ENCODE measurements around the gene ATG4D.
"Not testable (repeated sequence)": the region's sequence is repeated elsewhere in the genome, so short reads cannot be mapped to it uniquely, and the experiment has no call there.

Gene ATG4D

DNA sequence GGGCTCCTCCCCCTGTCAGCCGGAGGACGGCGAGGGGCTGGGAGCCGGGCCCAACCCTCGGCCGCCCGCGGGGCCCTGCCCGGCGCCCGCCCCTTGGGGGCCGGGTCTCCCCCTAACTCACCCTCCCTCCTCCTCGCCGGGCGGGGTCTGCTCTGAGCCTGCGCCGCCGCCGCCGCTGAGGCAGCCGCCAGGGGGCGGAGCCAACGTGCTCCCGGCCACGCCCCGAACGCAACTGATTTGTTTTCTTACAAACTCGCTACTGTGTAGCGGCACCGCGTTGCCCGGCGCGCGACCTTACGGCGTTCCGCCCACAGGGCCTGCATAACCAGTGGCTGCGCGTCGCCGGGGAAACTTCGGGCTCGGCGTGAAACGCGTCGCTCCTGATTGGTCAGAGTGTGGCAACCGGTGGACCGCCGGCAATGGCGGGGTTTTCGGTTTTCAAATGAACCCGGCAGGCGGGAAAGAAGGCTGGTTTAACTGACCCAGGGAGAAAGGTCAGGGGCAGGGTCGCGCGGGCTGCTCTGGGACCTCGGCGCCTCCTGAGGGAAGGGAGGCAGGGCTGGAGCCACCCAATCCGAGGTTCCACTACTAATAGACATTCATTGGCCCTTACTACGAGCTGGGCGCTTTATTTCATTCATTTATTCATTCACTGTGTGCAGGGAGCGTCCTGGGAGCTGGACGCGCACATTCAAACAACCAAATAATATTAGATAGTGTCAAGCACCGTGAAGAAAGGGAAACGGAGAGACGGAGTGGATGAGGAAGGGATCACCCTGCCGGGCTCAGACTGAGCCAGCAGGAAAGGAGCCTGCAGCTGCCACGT is 25.3 kb downstream of the ATG4D start, which contains the start of gene CDKN2D:
TSS of gene CDKN2D (minus strand) at position 154 of the 826 bp plus-strand sequence. CDS start 326 bp downstream, outside the sequence.
- Histone ChIP-seq H3K4me3 (peak within 1 kb of the TSS; percentile 91), H3K36me3 (peaks cover 15% of the 10 kb centered on the region), H3K9ac (peak within 1 kb of the TSS; percentile 94), H3K27ac (peak within 1 kb of the TSS; percentile 97), H3K27me3 (no peaks in the 10 kb centered on the region), H4K20me1 (no peaks in the 10 kb centered on the region), H3K4me2 (peak within 1 kb of the TSS; percentile 99), H3K4me1 (peaks cover 60% of the 10 kb centered on the region), H3K9me3 (no peaks in the 10 kb centered on the region)
- no peak for TF ChIP-seq Cebpa-rat (IDR thresholded peaks at IDR 0.05)

DNA sequence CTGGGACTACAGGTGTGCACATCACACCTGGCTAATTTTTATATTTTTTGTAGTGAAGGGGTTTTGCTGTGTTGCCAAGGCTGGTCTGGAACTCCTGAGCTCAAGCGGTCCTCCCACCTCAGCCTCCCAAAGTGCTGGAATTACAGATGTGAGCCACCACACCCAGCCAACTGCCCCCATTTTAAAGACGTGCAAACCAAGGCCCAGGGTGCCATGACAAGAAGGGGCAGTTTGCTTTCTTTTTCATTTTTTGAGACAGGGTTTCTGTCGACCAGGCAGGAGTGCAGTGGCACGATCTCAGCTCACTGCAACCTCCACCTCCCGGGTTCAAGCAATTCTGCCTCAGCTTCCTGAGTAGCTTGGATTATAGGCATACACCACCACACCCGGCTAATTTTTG is 30.1 kb downstream of the ATG4D start:
- not testable (repeated sequence) for H3K27me3 ChIP-seq, H3K4me3 ChIP-seq, H3K36me3 ChIP-seq, H3K9me3 ChIP-seq, H3K4me2 ChIP-seq, H3K9ac ChIP-seq, H3K27ac ChIP-seq, H4K20me1 ChIP-seq
- peaks cover 35% of the 10 kb centered on the region for H3K4me1 ChIP-seq

DNA sequence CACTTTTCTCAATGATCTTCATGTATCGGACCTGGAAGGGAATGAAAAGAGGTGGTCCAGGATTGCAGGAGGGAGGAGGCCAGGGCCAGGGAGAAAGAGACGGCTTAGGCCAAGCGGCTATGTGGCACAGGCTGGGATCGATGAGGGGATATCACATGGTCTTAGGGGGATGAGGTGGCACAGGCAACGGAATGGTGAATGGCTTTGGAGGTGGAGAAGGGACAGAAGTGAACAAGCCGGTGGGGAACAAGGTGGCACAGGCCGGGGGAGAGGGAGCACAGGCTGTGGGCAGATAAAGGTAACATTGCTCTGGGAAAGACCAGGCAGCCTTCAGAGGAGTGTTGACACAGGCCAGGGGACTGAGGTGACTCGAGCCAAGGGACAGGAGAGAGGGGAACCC is 30.8 kb downstream of the ATG4D start:
- no peak for TF ChIP-seq Cebpa-rat (IDR thresholded peaks at IDR 0.05)
- no peak overlapping the region for H3K4me2 ChIP-seq
- no peaks in the 10 kb centered on the region for H4K20me1 ChIP-seq
- no peaks in the 10 kb centered on the region for H3K36me3 ChIP-seq
- H3K9me3 ChIP-seq, result no peaks in the 10 kb centered on the region
- H3K27me3 ChIP-seq, result no peaks in the 10 kb centered on the region
- H3K4me3 ChIP-seq, result no peak overlapping the region
- peaks cover 33% of the 10 kb centered on the region for H3K4me1 ChIP-seq
- no peak overlapping the region; the same call in 1 of the 2 replicates for H3K27ac ChIP-seq
- H3K9ac ChIP-seq, result no peak overlapping the region

DNA sequence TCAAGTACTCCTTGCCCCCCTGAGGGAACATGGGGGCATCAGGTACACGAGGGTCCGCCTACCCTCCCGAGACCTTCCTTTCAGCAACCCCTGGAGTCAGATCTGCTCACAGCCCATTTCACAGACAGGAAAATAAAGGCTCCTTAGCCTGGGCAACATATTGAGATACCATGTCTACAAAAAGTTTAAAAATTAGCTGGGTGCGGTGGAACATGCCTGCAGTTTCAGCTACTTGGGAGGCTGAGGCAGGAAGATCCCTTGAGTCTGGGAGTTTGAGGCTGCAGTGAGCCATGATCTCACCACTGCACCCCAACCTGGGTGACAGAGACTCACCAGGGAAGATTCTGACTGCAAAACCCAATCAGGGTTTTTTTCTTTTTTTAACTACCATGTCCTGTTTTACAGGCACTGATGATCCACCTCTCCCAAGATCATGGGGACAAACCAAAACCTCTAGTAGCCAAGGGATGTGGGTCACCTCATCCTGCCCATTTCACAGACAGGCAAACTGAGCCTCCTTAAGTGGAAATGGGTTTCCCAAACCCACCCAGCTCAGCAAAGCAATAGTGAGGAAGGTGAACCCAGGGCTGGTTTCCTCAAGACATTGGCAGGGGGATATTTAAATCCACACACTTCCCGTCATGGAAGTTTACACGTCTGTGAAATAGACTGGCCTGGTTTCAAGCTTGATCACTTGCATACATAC is 31.5 kb downstream of the ATG4D start:
- Histone ChIP-seq H3K27ac (no peak overlapping the region), H3K9me3 (no peaks in the 10 kb centered on the region), H3K36me3 (no peaks in the 10 kb centered on the region), H3K4me2 (no peak overlapping the region), H3K27me3 (no peaks in the 10 kb centered on the region), H3K4me1 (peaks cover 26% of the 10 kb centered on the region), H3K4me3 (no peak overlapping the region), H4K20me1 (no peaks in the 10 kb centered on the region), H3K9ac (no peak overlapping the region)
- TF ChIP-seq Cebpa-rat (IDR thresholded peaks at IDR 0.05), result no peak

DNA sequence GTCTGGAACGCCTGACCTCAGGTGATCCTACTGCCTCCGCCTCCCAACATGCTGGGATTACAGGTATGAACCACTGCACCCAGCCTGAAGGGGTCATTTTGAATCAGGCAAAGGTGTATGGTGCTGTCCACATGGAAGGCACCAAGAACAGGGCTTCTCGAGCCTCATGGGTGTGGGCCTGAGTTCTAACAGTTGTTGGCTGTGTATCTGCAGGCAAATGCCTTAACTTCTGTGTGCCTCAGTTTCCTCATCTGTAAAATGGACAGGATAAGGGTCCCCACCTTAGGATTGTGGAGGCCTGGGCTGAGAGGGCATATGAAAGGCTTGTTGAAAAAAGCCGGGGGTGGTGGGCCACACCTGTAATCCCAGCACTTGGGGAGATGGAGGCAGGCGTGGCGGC is 34.2 kb downstream of the ATG4D start:
- H3K4me3 ChIP-seq, result no peak overlapping the region
- H3K4me1 ChIP-seq, result no peaks in the 10 kb centered on the region; the same call in 1 of the 2 replicates
- H3K9ac ChIP-seq, result no peak overlapping the region
- TF ChIP-seq Cebpa-rat (IDR thresholded peaks at IDR 0.05), result no peak
- no peaks in the 10 kb centered on the region for H3K36me3 ChIP-seq
- no peaks in the 10 kb centered on the region for H3K27me3 ChIP-seq
- no peaks in the 10 kb centered on the region for H4K20me1 ChIP-seq
- H3K4me2 ChIP-seq, result no peak overlapping the region
- no peak overlapping the region for H3K27ac ChIP-seq
- no peaks in the 10 kb centered on the region for H3K9me3 ChIP-seq

DNA sequence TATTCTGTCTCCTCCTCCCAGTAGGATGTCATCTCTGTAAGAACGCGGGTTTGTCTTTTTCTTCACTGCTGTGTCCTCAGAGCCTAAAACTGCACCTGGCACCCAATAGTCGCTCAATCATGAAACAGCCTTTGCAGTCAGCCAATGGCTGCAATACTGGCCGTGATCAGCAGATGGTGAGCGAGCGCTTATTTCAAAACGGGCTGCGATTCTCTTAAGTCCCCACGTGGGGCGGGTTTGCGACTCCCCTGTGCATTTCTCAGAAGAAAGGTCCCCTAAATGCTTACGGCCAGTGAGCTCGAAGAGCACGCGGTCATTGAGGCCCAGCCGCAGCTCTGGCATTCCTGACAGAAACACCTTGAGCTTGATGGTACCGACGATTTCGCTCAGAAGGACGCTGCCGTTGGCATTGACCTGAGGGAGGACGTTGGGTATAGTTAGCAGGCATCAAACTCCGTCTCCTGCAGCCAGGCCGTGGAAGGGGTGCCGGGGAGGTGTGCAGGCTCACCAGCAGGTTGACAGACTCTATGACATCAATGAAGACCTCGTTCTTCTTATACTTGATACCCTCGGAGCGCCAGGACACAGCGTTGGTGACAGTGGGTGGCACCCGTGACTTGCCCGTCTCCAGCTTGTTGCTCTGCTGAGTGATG is 37.4 kb downstream of the ATG4D start:
- Histone ChIP-seq H3K4me2 (peak overlapping the region; percentile 59), H3K9ac (no peak overlapping the region)

DNA sequence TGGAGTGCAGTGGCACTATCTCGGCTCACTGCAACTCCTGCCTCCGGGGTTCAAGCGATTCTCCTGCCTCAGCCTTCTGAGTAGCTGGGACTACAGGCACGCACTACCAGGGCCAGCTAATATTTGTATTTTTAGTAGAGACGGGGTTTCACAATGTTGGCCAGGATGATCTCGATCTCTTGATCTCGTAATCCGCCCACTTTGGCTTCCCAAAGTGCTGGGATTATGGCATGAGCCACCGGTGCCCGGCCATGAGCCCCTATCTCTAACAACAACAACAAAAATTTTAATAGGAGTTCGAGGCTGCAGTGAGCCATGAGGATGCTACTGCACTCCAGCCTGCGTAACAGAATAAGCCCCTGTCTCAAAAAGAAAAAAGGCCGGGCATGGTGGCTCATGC is 38.4 kb downstream of the ATG4D start:
- no peaks in the 10 kb centered on the region for H3K9me3 ChIP-seq
- H3K4me2 ChIP-seq, result no peak overlapping the region
- no peak overlapping the region for H3K4me3 ChIP-seq
- TF ChIP-seq Cebpa-rat (IDR thresholded peaks at IDR 0.05), result no peak
- H3K27ac ChIP-seq, result no peak overlapping the region
- H3K27me3 ChIP-seq, result no peaks in the 10 kb centered on the region
- H4K20me1 ChIP-seq, result no peaks in the 10 kb centered on the region
- H3K4me1 ChIP-seq, result peaks cover 20% of the 10 kb centered on the region
- no peak overlapping the region for H3K9ac ChIP-seq
- no peaks in the 10 kb centered on the region for H3K36me3 ChIP-seq

More for the DNA sequence above, 37.4 kb downstream of the ATG4D start:
- Histone ChIP-seq H3K27ac (no peak overlapping the region), H3K4me1 (peaks cover 20% of the 10 kb centered on the region), H3K4me3 (no peak overlapping the region), H3K27me3 (no peaks in the 10 kb centered on the region), H3K9me3 (no peaks in the 10 kb centered on the region), H4K20me1 (no peaks in the 10 kb centered on the region), H3K36me3 (no peaks in the 10 kb centered on the region)
- TF ChIP-seq Cebpa-rat (IDR thresholded peaks at IDR 0.05), result no peak

DNA sequence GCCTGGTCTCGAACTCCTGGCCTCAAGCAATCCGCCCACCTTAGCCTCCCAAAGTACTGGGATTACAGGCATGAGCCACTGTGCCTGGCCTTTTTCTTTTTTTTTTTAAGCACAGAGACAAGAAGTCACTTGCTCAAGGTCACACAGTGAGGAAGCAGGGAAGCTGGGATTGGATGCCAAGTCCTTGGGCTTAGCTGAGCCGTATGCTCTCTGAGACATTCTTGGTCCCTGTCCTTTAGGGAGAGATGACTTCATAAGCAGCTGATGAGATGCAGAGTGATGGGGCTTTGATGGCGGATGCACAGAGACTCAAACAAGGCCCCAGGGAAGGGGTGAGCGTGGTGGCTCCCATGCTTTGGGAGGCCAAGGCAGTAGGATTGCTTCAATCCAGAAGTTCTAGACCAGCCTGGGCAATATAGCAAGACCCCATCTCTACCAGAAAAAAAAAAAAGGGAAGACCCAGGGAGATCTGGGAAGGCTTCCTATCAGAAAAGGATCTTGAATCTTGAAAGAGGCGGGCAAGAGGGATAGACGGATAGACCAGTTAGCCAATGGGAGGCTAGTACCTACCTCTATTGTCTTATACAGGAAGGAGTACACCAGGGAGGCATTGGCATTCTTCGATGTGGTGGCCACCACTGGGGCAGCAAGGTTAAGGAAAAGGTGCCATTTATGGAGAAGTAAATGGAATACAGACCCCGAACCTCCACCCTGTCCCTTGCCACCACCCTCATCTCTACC is 39.5 kb downstream of the ATG4D start:
- H3K27ac ChIP-seq, result no peak overlapping the region
- H3K27me3 ChIP-seq, result no peaks in the 10 kb centered on the region
- no peaks in the 10 kb centered on the region for H3K9me3 ChIP-seq
- H3K4me1 ChIP-seq, result peaks cover 20% of the 10 kb centered on the region
- no peak overlapping the region for H3K9ac ChIP-seq
- H4K20me1 ChIP-seq, result no peaks in the 10 kb centered on the region
- no peak for TF ChIP-seq Cebpa-rat (IDR thresholded peaks at IDR 0.05)
- H3K4me2 ChIP-seq, result no peak overlapping the region
- H3K4me3 ChIP-seq, result no peak overlapping the region
- no peaks in the 10 kb centered on the region for H3K36me3 ChIP-seq

DNA sequence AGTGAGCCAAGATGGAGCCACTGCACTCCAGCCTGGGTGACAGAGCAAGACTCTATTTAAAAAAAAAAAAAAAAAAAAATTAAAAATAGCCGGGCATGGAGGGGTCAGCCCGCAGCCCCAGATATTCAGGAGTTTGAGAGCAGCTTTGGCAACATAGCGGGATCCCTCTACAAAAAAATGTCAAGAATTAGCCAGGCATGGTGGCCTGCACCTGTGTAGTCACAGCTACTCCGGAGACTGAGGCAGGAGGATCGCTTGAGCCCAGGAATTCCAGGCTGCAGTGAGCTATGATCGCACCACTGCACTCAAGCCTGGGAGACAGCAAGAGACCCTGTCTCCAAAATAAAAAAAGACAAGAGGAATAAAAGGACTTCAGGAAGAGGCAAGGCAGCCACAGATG is 42.7 kb downstream of the ATG4D start:
- Histone ChIP-seq H3K9me3 (no peaks in the 10 kb centered on the region), H3K27me3 (no peaks in the 10 kb centered on the region), H3K4me3 (no peak overlapping the region), H4K20me1 (no peaks in the 10 kb centered on the region), H3K27ac (no peak overlapping the region), H3K4me1 (peaks cover 20% of the 10 kb centered on the region), H3K4me2 (no peak overlapping the region), H3K36me3 (no peaks in the 10 kb centered on the region), H3K9ac (no peak overlapping the region)
- no peak for TF ChIP-seq Cebpa-rat (IDR thresholded peaks at IDR 0.05)

All from BLaER1 (cell line).